ENCODE data around the gene RPL13. TPM values are rescaled to one million over a fixed set of nuclear protein-coding genes. Genes with fewer than 3 reads are reported as not detected.

RPL13 gene
- total RNA-seq, 4 donors from 2014 or later = 3,190 to 3,814 (median 3,321) TPM

DNA sequence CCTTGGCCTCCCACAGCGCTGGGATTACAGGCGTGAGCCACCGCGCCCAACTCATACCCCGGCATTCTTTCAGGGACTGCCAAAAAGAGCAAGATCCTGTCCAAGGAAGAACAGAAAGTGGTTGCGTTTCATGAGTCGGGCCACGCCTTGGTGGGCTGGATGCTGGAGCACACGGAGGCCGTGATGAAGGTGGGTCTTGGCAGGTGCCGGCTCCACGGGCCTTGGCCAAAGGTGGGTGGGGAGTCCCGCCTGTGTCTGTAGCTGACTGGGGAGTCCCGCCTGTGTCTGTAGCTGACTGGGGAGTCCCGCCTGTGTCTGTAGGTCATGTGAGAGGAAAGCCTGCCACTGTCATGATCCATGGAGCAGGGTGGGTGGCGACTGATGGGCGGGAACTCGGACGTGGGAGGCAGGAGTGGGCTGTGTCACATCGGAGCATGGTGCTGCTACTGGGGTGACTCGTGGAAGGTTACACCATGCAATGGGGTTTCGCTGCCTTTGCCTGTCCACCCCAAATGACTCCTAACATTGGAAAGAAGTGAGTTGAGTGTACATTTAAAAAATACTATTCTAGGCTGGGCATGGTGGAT is 10.0 kb upstream of the RPL13 start:
- TF ChIP-seq POLR2AphosphoS5 (IDR thresholded peaks at IDR 0.05) = no peak
- TF ChIP-seq POLR2A (IDR thresholded peaks at IDR 0.05) = no peak
- TF ChIP-seq, protein P1, sequence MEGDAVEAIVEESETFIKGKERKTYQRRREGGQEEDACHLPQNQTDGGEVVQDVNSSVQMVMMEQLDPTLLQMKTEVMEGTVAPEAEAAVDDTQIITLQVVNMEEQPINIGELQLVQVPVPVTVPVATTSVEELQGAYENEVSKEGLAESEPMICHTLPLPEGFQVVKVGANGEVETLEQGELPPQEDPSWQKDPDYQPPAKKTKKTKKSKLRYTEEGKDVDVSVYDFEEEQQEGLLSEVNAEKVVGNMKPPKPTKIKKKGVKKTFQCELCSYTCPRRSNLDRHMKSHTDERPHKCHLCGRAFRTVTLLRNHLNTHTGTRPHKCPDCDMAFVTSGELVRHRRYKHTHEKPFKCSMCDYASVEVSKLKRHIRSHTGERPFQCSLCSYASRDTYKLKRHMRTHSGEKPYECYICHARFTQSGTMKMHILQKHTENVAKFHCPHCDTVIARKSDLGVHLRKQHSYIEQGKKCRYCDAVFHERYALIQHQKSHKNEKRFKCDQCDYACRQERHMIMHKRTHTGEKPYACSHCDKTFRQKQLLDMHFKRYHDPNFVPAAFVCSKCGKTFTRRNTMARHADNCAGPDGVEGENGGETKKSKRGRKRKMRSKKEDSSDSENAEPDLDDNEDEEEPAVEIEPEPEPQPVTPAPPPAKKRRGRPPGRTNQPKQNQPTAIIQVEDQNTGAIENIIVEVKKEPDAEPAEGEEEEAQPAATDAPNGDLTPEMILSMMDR (IDR thresholded peaks at IDR 0.05) = no peak
- no peak for TF ChIP-seq EP300 (IDR thresholded peaks at IDR 0.05; ENCODE audit: low read depth)
- no peaks in the 10 kb centered on the region for H3K27me3 ChIP-seq
- intact Hi-C loops (cut with DNase I; ENCODE audit: low total_unique reads) (no loop called here), in situ Hi-C loops (cut with MboI; ENCODE audit: low pct_ligation_motif_present in 1 of 4, low pct_unique_long_range_greater_than_20kb in 1 of 4, low sequenced_read_pairs in 3 of 4) (no loop called here)
- 93% methylated on average over 22 of the region's 22 CpGs; no CpG with 5 or more reads in 1 of the 2 donors for WGBS, 2 donors (ENCODE audit: low coverage in 1 of 2)
- no peak overlapping the region for H3K27ac ChIP-seq
- peaks cover 0 to 49% (median 21%) of the 10 kb centered on the region in 4 donors for H3K36me3 ChIP-seq
- no peaks in the 10 kb centered on the region for H3K9me3 ChIP-seq
- H3K4me3 ChIP-seq = no peak overlapping the region
- peaks cover 0 to 8% (median 5%) of the 10 kb centered on the region in 4 donors for H3K4me1 ChIP-seq
- DNase-seq = no peak

DNA sequence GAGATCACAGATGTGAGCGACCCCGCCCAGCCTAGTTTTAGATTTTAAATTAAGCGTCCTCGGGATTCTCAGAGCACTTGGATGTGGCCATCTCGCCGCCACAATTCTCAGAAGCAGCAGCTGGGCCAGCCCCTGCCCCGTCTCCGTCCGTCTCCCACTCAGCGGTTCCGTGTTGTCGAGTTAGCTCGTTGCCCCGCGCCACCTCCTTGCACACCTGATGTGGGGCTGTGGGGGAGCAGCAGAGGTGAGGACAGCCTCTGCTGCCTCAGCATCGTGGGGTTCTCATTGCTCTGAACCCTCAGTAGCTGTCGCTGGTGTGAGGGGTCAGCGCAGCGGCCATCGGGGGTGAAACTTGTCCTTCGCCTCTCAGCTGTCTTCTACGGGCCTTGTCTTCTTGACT is 8.2 kb upstream of the RPL13 start:
- no peaks in the 10 kb centered on the region for H3K27me3 ChIP-seq
- intact Hi-C loops (cut with DNase I; ENCODE audit: low total_unique reads) (no loop called here), in situ Hi-C loops (cut with MboI; ENCODE audit: low pct_ligation_motif_present in 1 of 4, low pct_unique_long_range_greater_than_20kb in 1 of 4, low sequenced_read_pairs in 3 of 4) (no loop called here)
- peaks cover 0 to 41% (median 17%) of the 10 kb centered on the region in 4 donors for H3K36me3 ChIP-seq
- H3K27ac ChIP-seq = no peak overlapping the region
- H3K4me3 ChIP-seq = no peak overlapping the region
- TF ChIP-seq EP300 (IDR thresholded peaks at IDR 0.05; ENCODE audit: low read depth) = no peak
- TF ChIP-seq POLR2AphosphoS5 (IDR thresholded peaks at IDR 0.05) = no peak
- no peak for TF ChIP-seq POLR2A (IDR thresholded peaks at IDR 0.05)
- TF ChIP-seq, protein P1 (IDR thresholded peaks at IDR 0.05) = no peak
- no peaks in the 10 kb centered on the region for H3K9me3 ChIP-seq
- WGBS, 2 donors (ENCODE audit: low coverage in 1 of 2) = 94 to 97% methylated on average over 14 to 22 of the region's 22 CpGs
- no peaks in the 10 kb centered on the region for H3K4me1 ChIP-seq
- DNase-seq = no peak

DNA sequence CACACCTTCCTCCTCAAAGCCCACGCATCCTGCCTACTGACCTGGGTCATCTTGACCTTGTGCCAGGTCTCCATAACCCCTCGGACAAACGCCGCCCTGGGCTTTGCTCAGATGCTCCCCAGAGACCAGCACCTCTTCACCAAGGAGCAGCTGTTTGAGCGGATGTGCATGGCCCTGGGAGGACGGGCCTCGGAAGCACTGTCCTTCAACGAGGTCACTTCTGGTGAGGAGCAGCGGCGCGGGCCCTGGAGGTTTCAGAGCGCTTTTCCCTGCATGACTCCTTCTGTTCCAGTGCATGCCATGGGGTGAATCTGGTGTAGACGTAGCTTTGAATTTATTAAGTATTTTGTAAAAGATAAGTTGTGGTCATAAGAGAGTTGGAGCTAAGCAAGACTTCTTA is 7.6 kb upstream of the RPL13 start:
- TF ChIP-seq EP300 (IDR thresholded peaks at IDR 0.05; ENCODE audit: low read depth) (no peak), POLR2A (IDR thresholded peaks at IDR 0.05) (no peak)
- TF ChIP-seq, protein P1 (IDR thresholded peaks at IDR 0.05) = no peak
- Histone ChIP-seq H3K4me3 (no peak overlapping the region), H3K4me1 (peaks cover 0 to 4% (median 0%) of the 10 kb centered on the region in 4 donors), H3K9me3 (no peaks in the 10 kb centered on the region), H3K27ac (no peak overlapping the region), H3K36me3 (peaks cover 0 to 36% (median 16%) of the 10 kb centered on the region in 4 donors), H3K27me3 (no peaks in the 10 kb centered on the region)
- 88 to 100% methylated on average over 1 to 13 of the region's 13 CpGs for WGBS, 2 donors (ENCODE audit: low coverage in 1 of 2)
- intact Hi-C loops (cut with DNase I; ENCODE audit: low total_unique reads) (no loop called here), in situ Hi-C loops (cut with MboI; ENCODE audit: low pct_ligation_motif_present in 1 of 4, low pct_unique_long_range_greater_than_20kb in 1 of 4, low sequenced_read_pairs in 3 of 4) (no loop called here)
- no peak for DNase-seq

DNA sequence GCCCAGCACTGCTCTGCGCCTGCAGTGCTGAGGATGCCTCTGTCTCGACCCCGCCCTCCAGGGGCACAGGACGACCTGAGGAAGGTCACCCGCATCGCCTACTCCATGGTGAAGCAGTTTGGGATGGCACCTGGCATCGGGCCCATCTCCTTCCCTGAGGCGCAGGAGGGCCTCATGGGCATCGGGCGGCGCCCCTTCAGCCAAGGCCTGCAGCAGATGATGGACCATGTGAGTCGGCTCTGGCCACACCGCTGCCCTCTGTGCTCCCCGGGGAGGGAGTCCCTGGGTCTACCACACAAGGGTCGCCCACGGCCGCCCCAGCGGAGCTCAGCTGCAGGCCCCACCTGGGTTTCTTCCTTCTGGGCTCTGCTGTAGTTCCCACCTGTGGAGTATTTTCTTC is 6.7 kb upstream of the RPL13 start:
- TF ChIP-seq, protein P1 (IDR thresholded peaks at IDR 0.05) = no peak
- TF ChIP-seq EP300 (IDR thresholded peaks at IDR 0.05; ENCODE audit: low read depth) (no peak), POLR2AphosphoS5 (IDR thresholded peaks at IDR 0.05) (no peak), POLR2A (IDR thresholded peaks at IDR 0.05) (no peak)
- H3K36me3 ChIP-seq = peaks cover 0 to 31% (median 14%) of the 10 kb centered on the region in 4 donors
- DNase-seq = no peak
- in situ Hi-C loops (cut with MboI; ENCODE audit: low pct_ligation_motif_present in 1 of 4, low pct_unique_long_range_greater_than_20kb in 1 of 4, low sequenced_read_pairs in 3 of 4) (no loop called here), intact Hi-C loops (cut with DNase I; ENCODE audit: low total_unique reads) (no loop called here)
- H3K27ac ChIP-seq = no peak overlapping the region
- no peaks in the 10 kb centered on the region for H3K27me3 ChIP-seq
- no peak overlapping the region for H3K4me3 ChIP-seq
- peaks cover 0 to 5% (median under 1%) of the 10 kb centered on the region in 4 donors for H3K4me1 ChIP-seq
- 95% methylated on average over 15 of the region's 18 CpGs; no CpG with 5 or more reads in 1 of the 2 donors for WGBS, 2 donors (ENCODE audit: low coverage in 1 of 2)
- H3K9me3 ChIP-seq = no peaks in the 10 kb centered on the region
